GM21528 (cell line): ENCODE results near the gene TEAD3.
"Not testable (repeated sequence)": the region's sequence is repeated elsewhere in the genome, so short reads cannot be mapped to it uniquely, and the experiment has no call there.

Source experiments
- ATAC-seq: cut with Tn5 transposase; IDR thresholded peaks from one replicate; pipeline ENCODE4 v1.9.1; 2021; ENCODE audit warnings: mild to moderate bottlenecking, moderate library complexity; ENCODE audit not compliant: unreplicated experiment, low FRiP score

The TEAD3 gene

DNA sequence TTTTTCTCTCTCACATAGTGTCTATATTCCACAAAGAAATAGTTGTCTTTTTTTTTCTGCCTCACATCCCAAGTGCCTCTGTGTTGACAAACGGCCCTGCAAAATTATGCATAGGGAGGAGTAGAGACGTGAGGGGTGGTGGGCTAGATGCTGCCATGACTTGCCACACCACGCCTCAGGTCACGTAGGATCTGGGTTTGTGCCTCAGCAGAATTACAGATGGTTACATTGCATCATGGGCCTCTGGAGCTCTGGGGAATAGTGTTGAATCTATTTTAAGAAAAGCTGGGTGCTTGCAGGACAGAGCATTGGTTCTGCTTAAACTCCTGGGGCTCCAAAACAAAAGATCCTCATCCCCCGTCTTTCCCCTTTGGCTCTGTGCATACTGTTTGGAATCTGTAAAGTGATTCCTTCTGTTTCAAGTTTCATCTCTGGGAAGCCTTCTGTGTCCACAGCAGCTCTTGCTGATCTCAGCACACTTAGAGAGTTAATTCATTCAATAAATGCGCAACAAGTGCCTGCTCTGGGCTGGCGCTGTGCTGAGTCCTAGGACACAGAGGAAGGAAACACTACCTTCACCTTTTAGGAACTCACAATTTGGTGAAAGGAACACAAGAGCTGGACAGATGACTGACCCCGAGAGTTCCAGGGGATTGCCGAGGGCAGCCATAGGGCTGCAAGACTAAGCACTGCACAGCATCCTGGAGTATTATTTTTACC is 42.3 kb downstream of the TEAD3 start:
- ATAC-seq, result no peak

DNA sequence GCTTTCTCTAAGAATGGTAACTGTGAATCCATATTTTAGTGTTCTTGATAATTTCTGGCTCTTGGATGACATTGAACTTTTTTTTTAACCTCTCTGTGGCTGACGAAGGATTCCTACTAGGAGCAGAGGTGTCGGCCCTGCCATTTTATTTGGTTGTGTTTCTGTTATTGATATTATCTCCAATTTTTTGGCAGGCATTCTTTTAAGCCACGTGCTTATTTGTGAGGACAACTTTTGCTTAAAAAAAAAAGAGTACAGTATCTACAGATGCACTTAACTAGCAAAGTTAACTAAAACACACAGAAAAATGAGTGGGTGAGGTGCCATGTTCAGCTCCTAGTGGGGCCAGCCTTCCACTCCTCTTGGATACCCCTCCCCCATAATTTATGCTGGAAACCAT is 43.6 kb downstream of the TEAD3 start:
- no peak for ATAC-seq

GRCh38 chr6:35452183-35453090 is 44.4 kb downstream of the TEAD3 start, which contains the start of gene FANCE:
FANCE (plus strand) TSS chr6:35452338; CDS start chr6:35452546, 208 bp downstream.
- ATAC-seq, result peak; percentile 93

GRCh38 chr6:35451354-35452182 is 45.3 kb downstream of the TEAD3 start:
- no peak for ATAC-seq

DNA sequence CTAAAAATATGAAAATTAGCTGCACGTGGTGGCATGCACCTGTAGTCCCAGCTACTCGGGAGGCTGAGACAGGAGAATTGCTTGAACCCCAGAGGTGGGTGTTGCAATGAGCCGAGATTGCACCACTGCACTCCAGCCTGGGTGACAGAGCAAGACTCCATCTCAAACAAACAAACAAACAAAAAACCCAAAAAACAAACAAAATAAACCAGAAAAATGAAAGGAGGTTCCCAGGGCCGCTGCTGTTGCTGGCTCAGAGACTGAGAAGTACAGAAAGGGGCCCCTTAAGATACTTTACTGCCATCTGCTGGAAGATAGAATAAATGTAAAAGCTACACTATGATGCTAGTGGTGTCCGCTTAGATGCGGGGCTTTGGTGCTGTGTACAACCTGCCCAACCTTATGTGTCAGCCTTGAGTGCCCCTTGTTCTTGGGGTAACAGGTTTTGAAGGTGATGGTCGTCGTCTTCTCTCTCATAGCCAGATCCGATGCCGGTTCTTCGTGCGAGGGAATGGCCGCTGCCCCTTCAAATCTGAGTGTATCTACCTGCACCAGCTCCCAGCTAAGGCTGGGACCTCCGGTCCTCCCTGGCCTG is 47.5 kb downstream of the TEAD3 start:
- ATAC-seq, result no peak

DNA sequence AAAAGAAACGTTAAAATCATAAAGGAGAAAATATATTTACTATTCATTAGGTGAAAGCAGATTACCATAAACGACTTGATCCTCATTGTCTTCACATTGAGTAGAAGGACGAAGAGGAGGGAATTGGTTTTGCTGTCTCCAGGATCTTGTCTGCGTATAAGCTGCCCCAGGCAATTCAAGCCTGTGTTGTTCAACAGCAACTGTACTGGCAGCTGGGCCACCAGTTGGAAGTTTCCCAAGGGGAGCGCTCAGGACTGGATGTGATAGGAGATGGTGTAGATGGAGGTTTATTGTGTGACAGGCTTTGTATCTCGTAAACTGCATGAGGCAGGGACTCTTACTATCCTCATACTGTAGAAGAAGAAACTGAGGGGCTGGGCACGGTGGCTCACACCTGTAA is 48.7 kb downstream of the TEAD3 start:
- ATAC-seq, result no peak

DNA sequence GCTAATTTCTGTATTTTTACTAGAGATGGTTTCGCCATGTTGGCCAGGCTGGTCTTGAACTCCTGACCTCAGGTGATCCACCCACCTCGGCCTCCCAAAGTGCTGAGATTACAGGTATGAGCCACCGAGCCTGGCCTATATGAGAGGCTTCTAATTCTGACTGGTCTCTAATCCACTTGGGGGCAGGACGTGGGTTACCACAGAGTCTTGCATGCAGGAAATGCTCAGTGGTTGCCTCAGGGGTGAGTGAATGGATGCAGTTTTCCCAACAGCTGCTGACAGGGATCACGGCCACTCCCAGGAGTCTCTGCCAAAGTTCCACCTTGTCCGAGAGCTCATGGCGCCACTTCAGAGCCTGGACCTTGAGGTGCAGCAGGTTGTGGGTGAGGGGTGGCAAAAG is 51.2 kb downstream of the TEAD3 start:
- no peak for ATAC-seq

- no peak for ATAC-seq
Observed at GRCh38 chr6:35443341-35444030, 53.4 kb downstream of the TEAD3 start.

GRCh38 chr6:35442693-35443092 is 54.2 kb downstream of the TEAD3 start:
- ATAC-seq, result no peak

DNA sequence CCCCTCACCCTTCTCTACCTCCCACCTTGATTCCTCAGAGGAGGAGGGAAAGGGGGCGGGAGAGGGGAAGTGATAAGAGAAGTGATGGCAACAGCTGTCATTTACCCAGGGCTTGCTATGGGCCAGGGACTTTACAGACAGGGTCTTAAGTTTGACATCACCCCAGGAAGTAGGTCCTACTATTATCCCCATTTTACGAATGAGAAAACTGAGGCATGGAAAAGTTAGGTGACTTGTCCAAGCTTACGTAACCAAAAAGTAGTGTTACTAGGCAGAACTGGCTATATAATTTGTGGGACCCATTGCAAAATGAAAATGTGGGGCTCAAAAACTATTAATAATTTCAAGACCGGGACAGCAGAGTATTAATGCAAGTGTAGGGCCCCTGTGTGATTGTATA is 55.2 kb downstream of the TEAD3 start:
- no peak for ATAC-seq

- no peak for ATAC-seq
Observed at GRCh38 chr6:35441205-35441604, 55.7 kb downstream of the TEAD3 start.

- no peak for ATAC-seq
Observed at GRCh38 chr6:35439308-35439707, 57.6 kb downstream of the TEAD3 start.

DNA sequence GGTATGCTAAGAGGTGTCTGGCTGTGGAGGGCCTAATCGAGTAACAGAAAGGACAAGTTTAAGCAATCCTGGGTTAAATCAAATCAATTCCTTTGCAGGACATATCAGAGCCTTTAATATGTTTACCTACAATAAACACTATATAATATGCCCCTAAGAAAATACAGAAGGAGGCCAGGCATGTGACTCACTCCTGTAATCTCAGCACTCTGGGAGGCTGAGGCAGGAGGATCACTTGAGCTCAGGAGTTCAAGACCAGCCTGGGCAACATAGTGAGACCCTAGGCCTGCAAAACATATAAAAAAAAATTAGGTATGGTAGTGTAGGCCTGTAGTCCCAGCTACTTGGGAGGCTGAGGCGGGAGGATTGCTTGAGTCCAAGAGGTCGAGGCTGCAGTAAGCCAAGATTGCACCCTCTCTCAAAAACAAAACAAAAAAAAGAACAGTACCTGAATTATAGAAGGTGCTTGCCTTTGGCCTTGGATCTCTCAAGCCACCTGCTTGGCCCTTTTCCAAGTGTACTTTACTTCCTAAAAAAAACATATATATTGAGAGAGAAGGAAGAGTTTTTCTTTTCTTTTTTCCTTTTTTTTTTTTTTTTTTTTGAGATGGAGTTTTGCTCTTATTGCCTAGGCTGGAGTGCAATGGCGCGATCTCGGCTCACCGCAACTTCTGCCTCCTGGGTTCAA is 58.4 kb downstream of the TEAD3 start:
- ATAC-seq, result not testable (repeated sequence)

DNA sequence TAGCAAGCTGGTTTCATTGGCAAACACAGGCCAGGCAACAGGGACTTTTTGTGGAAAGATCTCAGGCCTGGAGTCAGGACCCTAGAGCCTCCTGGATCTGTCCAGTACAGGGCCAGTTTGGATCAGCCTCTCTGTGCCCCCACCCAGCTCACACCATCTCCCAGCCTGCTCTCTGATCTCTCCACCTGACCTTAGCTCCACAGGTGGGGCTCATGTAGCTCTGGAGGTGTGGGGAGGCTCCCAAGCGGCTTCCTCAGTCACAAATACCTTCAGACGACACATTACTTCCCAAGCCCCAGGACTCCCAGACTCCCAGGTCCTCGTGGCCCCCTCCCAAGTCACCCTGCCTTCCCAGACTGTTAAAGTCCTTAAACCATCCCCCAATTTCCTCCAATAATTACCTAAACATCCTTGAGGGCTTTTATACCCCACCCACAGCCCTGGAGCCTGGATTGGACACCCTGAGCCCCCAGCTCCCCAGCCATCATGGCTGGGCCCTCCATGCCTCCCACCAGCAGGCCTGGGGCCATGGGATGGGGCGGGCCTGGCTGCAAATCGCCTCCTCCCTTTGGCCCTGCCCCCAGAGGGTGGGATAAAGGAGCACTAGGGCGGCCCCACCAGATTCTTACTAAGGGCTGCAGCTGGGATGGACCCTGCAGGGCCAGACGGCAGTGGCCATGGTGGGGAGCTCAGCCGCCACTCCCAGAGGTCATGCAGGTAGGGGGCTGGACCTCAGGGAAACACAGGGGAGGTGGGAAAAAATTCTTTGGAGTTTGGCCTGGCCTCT is 60.6 kb downstream of the TEAD3 start:
- ATAC-seq, result no peak

DNA sequence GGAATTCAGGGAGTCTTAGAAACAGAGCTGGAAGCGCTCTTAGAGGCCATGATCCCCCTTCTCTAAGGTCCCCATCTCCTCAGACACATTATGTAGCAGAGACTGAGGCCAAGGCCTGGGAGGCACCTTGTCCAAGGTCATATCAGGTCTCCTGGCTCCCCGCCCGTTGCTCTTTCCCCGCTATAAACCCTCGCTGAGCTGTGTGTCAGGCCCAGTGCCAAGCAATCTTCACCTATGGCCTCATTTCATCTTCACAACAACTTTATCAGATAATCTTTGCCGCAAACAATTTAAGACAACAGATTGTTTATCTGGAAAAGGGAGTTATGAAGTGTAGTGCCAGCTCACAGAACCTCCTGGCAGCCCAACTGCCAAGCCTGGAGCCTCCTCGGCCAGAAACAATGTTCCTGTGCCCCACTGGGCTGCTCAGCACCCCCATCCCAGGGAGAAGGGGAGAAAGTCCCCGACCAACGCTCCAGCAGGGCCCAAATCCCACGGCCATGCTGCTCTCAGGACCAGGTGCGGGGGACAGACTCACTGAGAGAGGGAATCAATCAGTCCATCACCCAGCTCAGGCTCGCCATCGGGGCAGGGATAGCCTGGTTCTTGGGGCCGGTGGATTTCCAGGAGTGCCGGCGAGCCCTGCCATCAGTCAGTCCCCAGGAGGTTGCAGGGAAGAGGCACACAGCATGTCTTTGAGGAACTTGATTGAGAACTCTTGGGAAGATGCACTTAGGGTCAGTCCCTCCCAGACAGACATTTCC is 61.6 kb downstream of the TEAD3 start:
- no peak for ATAC-seq

GRCh38 chr6:35432702-35433101 is 64.2 kb downstream of the TEAD3 start:
- not testable (repeated sequence) for ATAC-seq

DNA sequence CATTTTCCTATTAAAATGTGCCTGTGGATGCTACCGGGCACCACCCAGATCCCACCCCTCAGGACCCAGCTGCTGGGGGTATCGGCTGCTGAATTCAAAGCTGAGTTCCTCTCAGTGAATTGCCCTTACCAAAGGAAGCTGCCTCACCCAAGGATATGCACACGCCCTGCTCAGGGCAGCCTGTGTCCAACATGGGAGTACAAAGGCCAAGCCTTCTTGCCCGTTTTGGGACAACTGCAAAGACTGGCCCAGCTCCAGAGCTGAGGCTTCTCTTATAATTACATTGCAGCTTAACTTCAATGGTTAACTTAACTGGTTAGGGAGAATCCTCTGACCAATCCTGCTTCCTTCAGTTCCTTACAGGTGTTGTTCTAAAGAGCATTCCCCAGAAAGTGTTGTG is 64.6 kb downstream of the TEAD3 start:
- ATAC-seq, result no peak

DNA sequence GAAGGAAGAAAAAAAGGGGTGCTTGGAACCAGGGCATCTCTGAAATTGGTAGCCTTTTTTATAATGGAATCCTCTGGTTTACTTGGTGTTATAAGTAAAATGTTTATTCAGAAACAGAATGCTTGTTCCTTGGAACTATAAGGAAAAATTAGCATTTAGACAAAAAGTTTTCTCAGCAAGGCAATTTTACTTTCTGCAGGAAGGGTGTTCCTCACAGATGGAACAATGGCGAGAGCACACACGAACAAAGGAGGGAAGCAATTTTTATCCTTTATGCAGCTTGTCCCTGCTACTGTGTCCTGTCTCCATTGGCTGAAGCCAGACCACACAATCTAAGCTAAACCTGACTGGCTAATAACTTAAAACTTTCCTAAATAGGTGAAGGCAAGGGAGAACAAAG is 67.4 kb downstream of the TEAD3 start:
- no peak for ATAC-seq
